ENCODE results near the gene RBMS1.
"Not testable (repeated sequence)": the region's sequence is repeated elsewhere in the genome, so short reads cannot be mapped to it uniquely, and the experiment has no call there.

RBMS1 gene

DNA sequence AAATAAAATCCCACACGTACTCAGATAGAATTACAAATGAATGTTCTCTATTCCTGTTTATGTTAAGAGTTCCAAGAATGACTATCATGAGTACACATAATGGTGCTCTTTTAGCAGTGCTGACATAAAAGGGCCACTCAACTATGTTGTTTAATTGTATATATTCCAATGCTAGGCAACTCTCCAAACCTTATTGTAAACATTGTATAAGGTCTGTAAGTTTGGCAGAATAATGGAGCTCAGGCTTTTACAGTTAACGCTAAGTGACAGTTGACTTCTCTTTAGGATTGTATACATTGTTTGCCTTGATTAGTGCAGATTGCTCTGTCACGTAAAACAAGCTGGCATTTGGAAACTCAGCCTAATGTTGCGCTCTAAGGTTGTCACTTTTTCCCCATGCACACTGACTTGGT lies 20.8 kb downstream of the RBMS1 start:
- in situ Hi-C loops (cut with MboI; ENCODE audit: low sequenced_read_pairs), result no loop called here

DNA sequence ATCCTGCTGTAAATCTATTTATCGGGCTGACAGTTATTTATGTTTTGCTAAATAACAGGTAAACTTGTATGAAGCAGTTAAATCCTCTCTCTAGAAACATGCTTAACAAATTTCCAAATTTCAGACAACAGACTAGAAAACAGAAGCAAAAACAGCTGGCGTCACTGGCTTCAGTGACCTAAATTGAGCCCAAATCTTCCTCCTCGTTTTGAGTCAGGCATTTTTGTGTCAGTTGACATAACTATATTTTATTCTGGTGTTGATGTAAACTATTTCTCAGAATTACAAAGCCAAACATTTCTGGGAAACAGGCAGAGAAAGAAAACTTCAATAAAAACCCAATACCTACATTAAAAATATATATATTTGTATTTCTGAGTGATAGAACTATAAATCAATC lies 21.7 kb downstream of the RBMS1 start:
- in situ Hi-C loops (cut with MboI; ENCODE audit: low sequenced_read_pairs), result no loop called here

DNA sequence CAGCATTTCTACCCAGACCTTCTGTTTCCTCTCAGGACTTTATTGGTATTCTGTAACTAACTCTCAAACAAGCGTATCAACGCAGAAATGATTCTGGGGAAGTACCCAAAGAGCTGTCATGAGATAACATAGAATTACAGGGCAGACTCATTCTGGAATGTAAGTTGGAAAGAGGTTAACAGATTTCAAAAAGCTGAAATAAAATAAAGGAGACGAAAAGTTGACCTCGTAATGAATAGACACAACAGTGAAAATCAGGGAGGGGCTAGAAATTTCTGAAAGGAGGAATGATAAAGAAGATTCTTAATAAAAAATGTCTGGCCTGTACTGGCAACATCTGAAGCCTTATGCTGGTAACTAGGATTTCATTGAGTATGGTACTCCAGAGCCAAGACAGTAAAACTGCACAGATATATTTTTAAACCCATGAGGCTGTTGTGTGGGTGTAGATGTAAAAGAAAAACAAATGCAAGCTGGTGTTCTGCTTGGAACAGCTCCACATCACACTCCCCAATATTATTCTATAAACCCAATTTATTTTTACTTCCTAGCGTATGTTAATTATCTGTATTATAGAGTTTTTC lies 23.9 kb downstream of the RBMS1 start:
- in situ Hi-C loops (cut with MboI; ENCODE audit: low sequenced_read_pairs), result no loop called here

DNA sequence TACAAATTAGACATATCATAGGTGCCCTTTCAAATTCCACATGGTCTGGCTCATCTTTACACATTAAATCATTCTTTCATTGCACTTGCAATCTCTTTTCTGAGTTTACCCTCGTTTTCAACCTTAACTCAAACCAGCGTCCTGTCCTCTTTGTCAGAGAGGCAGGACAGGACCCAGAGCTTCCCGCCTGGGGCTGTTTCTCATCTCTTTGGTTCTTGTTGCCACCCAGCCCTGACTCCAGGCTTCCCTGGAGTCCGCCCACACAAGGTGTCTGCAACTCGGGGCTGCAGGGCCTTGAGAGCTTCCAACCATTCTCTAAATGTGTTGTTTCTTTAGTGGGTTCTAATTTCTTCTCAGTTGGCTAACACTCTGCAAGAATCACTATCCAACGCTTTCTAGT lies 24.4 kb downstream of the RBMS1 start:
- in situ Hi-C loops (cut with MboI; ENCODE audit: low sequenced_read_pairs), result no loop called here

DNA sequence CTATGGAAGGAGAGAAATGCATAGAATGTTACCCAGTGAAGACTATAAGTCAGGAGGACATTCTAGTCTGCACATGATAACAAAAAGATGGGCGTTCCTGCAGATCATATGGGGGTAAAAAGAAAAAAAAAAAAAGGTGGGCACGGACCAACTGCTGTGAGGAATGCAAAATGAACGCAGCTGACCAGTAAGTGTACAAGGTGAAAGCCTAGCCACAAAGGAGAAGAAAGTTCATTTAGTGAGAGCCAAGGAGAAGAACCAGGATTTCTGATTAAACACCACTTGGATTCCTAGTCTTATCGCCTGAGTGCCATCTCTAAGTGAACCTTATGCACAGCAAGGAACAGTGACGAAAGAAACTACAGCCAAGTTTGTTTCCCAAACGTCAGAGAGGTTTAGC lies 26.5 kb downstream of the RBMS1 start:
- in situ Hi-C loops (cut with MboI; ENCODE audit: low sequenced_read_pairs), result no loop called here

DNA sequence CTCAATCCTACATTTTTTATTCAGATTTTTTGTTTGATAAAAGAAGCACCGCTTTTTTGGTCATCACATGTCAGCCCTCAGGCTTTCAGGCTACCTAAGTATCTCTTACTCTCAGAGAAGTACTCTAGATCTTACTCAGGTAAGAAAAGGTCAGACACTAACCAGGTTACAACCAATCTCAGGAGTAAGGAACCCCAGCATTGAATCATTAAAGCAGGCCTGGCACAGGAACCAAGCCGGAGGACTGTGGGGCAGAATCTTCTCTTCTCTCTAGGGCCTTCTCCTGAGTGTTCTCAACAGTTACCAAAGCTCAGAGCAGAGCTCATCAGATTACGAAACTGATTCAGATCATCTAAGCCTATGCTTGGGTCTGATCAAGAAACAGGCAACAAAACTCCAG lies 28.2 kb downstream of the RBMS1 start:
- in situ Hi-C loops (cut with MboI; ENCODE audit: low sequenced_read_pairs), result no loop called here

DNA sequence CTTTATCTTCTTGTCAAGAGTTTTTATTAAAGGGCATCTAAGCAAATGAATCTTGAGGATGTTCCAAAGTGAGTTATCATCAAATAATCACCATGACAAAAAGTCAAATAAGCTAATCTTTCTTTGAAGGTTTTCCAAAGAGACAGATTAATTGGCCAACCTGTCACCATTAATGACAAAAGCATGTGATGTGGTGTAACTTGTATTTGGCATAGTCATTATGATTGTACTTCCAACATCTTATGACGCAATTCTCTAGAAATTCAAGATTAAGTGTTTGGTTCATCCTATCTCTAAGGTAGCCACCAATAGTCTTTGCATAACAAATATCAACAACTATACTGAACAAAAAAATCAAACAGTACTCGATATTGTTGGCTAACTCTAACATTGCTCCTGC lies 28.6 kb downstream of the RBMS1 start:
- in situ Hi-C loops (cut with MboI; ENCODE audit: low sequenced_read_pairs), result no loop called here

DNA sequence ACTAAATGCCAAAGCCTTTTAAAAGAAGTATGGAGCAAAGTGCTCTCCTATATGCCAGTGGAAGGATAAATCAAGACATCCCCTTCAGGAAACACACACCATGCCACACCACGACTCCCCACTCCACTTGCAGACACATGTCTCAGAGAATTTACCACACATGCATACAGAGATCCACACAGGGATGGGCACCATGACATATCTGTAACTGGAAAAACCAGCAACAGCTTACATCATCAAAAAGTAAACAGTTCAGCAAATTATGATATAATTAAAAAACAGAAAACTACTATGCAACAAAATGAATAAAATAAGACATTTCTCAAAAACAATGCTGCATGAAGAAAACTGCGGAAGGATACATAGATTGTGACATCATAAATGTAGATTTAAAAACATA lies 29.6 kb downstream of the RBMS1 start:
- in situ Hi-C loops (cut with MboI; ENCODE audit: low sequenced_read_pairs), result no loop called here

DNA sequence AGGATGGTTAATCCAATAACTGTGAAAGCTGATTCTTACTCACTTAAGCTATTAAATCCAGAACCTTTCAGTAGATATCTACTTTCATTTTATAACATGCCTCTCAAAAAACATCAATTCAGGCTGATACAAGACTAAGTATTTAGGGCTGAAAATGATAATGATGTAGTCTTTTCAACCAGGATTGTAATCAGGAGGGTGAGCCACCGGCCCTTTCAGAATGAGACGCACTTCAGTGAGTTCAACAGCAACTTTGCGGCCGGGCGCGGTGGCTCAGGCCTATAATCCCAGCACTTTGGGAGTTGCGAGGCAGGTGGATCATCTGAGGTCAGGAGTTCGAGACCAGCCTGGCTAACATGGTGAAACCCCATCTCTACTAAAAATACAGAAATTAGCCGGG lies 30.4 kb downstream of the RBMS1 start:
- in situ Hi-C loops (cut with MboI; ENCODE audit: low sequenced_read_pairs), result no loop called here

DNA sequence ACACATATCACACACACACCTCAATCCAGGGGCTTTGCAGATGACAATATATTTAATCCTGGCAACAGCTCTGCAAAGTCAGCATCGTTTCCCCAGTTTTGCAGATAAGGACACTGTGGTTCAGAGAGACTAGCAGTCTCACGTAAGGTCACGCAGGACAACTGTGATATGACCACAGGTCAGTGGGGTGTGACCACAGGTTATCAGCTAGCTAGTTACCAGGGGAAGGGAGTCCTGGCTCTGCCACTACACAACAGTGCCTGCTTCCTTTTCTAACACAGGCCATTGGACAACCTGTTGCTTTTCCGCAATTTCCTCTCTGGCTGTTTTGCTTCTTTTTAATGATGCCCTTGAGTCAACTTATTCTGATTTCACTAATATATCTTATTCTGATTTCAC lies 33.3 kb downstream of the RBMS1 start:
- in situ Hi-C loops (cut with MboI; ENCODE audit: low sequenced_read_pairs), result no loop called here

DNA sequence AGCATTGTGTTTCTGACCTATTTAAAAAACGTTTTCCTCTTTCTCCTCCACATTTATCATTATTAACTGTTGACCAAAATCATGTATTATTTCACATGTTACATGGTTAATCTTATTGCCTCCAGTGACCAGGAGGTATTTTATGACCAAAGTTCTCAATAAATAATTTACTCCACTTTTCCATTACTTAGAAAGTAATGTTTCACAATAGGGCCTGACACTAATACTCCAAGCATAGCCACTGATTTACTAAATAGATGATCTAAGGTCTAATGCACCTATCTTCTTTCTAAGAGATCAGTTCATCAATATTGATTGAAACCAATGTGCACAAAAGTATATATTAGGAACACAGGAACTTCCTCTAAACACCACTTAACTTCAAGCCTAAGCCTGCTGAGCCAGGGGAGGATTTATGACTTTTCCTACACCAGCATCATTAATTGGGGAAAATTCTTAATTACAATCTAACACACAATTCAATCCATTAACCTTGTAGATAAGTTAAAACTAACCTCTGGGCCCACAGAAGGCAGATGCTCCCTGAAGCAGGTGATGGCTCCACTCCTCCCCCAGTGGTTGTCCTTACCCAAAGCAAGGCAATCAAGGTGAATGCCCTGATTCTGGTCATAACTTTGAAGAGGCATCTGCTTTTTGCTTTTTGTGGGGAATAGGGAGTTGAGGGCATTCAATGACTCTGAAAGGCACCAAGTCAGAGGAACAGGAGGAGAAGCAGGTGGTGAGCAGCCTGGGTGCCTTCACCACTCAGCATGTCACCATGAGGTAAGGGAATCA lies 33.9 kb downstream of the RBMS1 start:
- in situ Hi-C loops (cut with MboI; ENCODE audit: low sequenced_read_pairs), result no loop called here

DNA sequence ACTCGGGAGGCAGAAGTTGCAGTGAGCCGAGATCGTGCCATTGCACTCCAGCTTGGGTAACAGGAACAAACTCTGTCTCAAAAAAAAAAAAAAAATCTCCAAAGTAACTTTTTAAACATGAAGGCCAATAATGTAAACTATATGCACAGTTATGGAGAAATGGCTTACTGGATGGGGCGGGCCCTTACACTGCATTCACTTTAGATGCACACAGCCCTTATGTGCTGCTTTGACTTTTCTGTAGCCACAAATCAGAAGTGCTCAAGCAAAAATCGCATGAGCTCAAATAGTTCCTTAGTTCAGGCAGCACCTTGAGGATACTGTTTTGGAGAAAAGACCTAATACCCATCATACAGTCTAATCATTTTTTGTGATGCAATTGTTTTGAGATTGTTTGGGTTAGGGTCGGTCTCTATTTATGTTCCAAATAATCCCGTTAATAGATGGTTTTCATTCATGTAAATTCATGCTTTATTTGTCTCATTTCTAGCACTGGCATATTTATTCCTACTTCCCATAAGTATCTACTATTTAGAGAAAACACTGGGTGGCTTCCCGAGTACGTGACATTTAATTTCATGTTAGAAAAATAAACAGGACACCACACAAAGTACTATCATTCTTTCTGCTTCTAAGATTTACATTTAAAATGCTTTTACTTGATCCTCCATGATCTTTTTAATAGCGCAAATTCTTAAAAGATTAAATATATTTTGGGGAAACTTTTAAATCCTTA lies 34.7 kb downstream of the RBMS1 start:
- in situ Hi-C loops (cut with MboI; ENCODE audit: low sequenced_read_pairs), result no loop called here

DNA sequence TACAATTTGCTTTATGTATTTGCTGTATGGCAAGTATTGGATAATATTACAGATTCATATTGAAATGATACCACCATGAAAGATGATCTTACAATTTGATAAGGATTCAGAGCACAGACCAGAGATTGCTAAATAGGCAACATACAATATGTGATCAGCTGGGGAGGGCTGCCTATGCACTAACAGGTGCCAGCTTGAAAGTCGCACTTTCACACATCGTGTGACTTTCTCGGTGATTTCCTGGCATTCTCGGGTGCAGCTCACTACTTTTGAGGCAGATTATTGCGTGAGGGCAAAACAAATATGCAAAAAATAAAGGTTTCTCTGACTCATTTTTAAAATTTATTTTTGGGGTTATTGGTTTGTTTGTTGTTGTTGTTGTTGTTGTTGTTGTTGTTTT lies 36.0 kb downstream of the RBMS1 start:
- in situ Hi-C loops (cut with MboI; ENCODE audit: low sequenced_read_pairs), result no loop called here

DNA sequence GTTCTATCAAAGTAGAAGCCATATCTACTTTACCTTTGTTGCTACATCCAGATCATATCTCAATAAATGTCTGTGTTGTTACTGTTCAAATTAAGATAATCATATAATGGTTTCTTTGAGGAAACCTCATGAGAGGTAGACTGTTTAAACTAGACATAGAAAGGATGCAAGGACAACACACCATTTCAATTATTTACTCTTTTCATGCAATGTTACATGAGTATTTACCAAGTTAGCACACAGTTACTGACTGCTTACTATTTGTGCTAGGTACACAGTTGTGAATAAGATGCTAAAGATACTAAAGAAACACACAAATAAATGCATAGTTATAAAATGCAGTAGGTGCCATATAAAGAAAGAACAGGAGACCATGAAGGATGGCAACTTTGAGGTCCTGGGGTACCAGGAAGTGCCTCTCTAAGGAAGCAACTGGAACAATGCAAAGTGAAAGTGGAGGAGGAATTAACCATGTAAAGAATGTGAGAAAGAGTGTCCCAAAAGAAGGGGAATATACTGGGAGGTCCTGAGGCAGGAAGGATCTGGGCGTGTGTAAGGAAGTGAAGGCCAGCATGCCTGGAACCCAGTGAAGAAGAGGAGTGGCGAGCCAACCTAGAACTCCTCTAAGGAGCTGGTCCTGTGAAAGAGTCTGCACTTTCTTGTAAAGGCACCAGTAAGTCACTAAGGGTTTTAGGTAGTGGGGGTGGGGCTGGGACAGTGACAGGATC lies 39.4 kb downstream of the RBMS1 start:
- in situ Hi-C loops (cut with MboI; ENCODE audit: low sequenced_read_pairs), result no loop called here

DNA sequence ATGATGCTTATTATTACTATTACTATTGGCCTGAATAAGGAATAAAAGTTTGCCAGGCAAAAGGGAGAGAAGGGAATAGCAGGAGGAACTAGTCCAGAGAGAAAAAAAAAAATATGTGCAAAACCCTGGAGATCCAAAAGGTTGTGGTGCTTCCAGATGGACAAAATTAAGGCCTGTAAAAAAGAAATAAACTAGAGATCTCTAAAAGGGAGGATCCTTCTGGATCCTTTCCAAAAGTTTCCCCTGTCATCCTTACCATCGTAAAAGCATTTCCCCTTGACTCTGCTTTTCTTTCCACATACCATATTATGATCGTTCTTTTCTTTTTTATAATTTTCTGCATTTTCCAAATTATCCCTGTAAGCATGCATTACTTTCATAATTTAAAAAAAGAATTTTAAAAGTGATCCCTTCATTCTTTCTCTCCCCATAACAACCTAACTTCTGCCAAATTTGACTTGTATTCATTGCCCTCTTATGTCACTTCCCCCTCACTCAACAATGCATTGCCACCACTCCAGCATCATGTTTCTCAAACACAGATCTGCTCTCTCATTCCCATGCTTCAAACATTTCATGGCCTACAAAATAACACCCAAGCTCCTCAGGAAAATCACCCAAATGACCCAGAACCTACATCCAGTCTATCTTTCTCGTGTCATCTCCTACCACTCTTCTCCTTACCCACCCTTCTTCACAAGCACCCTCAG lies 40.3 kb downstream of the RBMS1 start:
- in situ Hi-C loops (cut with MboI; ENCODE audit: low sequenced_read_pairs), result no loop called here

DNA sequence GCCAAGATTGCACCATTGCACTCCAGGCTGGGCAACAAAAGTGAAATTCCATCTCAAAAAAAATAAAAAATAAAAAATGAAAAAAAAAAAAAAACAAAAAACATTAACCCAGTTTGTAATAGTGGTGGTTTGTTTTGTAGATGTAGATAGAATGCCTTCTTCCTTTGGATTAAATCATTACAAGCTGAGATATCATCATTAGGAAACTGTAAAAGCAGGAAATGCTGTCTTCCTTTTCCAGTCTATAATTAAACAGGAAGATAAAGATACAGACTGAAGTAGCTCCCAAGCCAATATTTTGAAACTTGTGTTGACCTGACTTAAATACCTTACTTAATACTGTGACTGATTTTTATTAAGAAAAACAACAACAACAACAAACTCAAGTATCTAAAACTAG lies 43.1 kb downstream of the RBMS1 start:
- in situ Hi-C loops (cut with MboI; ENCODE audit: low sequenced_read_pairs), result no loop called here

DNA sequence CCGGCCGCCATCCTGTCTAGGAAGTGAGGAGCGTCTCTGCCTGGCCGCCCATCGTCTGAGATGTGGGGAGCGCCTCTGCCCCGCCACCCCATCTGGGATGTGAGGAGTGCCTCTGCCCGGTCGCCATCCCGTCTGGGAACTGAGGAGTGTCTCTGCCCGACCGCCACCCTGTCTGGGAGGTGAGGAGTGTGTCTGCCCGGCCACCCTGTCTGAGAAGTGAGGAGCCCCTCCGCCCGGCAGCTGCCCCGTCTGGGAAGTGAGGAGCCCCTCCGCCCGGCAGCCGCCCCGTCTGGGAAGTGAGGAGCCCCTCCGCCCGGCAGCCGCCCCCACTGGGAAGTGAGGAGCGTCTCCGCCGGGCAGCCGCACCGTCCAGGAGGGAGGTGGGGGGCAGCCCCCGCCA lies 44.8 kb downstream of the RBMS1 start:
- in situ Hi-C loops (cut with MboI; ENCODE audit: low sequenced_read_pairs), result not testable (repeated sequence)

DNA sequence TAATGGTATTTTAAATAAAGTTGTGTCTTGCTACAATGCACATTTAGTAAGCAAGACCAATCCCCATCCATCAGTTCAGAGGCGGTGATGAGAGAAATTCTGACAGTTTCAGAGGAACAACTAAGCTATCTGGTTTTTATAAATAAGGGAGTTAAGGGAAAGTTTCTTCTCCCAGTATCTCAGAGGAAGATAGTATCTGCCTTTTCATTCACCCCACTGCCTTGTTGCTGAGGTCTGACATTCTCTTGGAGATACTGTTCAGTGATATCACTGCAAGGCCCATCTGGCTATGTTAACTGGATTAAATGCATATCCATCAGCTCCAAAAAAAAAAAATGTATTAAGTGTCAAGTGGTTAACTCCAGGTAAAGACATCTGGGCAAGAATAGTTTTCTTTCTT lies 47.9 kb downstream of the RBMS1 start:
- in situ Hi-C loops (cut with MboI; ENCODE audit: low sequenced_read_pairs), result no loop called here

DNA sequence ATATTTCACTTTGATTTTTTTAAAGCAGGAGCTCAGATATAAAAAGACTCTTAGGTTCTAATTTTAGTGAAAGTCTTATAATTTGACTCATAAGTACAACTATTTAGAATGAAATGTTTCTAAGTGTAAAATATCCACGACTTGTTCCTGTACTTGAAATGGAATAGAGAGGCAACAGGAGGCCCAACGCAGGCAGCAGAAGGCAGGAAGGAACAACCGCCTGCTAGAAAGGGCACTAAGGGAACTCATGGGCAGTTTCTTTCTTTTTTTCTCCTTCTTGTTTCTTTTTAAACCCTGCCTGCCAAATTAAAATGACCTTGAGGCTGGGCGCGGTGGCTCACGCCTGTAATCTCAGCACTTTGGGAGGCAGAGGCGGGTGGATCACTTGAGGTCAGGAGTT lies 51.0 kb downstream of the RBMS1 start:
- in situ Hi-C loops (cut with MboI; ENCODE audit: low sequenced_read_pairs), result no loop called here

DNA sequence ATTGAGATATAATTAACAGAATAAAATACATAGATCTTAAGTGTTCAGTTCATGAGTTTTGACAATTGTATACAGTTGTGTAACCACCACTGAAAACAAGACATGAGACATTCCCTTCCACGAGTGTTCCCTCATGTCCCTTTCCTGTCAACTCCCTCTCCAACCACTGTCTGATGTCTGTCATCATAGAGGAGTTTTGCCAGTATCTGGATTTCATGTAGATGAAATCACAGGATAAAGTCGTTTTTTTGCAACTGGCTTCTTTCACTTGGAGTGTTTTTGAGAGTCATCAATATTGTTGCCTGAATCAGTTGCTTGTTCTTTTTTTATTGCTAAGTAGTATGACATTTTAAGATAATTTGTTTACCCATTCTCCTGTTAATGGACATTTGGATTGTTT lies 52.7 kb downstream of the RBMS1 start:
- in situ Hi-C loops (cut with MboI; ENCODE audit: low sequenced_read_pairs), result no loop called here

DNA sequence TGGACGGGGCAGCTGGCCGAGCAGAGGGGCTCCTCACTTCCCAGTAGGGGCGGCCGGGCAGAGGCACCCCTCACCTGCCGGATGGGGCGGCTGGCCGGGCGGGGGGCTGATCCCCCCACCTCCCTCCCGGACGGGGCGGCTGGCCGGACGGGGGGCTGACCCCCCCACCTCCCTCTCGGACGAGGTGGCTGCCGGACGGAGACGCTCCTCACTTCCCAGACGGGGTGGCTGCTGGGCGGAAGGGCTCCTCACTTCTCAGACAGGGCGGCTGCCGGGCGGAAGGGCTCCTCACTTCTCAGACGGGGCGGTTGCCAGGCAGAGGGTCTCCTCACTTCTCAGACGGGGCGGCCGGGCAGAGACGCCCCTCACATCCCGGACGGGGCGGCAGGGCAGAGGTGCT lies 54.6 kb downstream of the RBMS1 start:
- in situ Hi-C loops (cut with MboI; ENCODE audit: low sequenced_read_pairs), result not testable (repeated sequence)

Data from hTERT RPE-1 (cell line).